ENCODE measurements around the gene ATP5F1B.

GRCh38 chr12:56631790-56632700, 13.7 kb downstream of the ATP5F1B start:
- TF ChIP-seq, protein P1, sequence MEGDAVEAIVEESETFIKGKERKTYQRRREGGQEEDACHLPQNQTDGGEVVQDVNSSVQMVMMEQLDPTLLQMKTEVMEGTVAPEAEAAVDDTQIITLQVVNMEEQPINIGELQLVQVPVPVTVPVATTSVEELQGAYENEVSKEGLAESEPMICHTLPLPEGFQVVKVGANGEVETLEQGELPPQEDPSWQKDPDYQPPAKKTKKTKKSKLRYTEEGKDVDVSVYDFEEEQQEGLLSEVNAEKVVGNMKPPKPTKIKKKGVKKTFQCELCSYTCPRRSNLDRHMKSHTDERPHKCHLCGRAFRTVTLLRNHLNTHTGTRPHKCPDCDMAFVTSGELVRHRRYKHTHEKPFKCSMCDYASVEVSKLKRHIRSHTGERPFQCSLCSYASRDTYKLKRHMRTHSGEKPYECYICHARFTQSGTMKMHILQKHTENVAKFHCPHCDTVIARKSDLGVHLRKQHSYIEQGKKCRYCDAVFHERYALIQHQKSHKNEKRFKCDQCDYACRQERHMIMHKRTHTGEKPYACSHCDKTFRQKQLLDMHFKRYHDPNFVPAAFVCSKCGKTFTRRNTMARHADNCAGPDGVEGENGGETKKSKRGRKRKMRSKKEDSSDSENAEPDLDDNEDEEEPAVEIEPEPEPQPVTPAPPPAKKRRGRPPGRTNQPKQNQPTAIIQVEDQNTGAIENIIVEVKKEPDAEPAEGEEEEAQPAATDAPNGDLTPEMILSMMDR (IDR thresholded peaks at IDR 0.05): no peak
- TF ChIP-seq EP300 (IDR thresholded peaks at IDR 0.05; ENCODE audit: low read depth): no peak
- no peak for TF ChIP-seq POLR2A (IDR thresholded peaks at IDR 0.05)
- no peak for TF ChIP-seq POLR2AphosphoS5 (IDR thresholded peaks at IDR 0.05)

All from transverse colon (tissue), 4 donors.